ENCODE measurements around the gene BARX2.

The BARX2 gene

GRCh38 chr11:129440028-129440713 is 64.5 kb downstream of the BARX2 start:
- DNase-seq (ENCODE audit: low read depth), result no peak

- DNase-seq (ENCODE audit: low read depth), result no peak
These were observed 66.5 kb downstream of the BARX2 start for GRCh38 chr11:129442171-129442570.

- DNase-seq (ENCODE audit: low read depth), result no peak
These were observed 67.6 kb downstream of the BARX2 start for GRCh38 chr11:129443276-129443675.

GRCh38 chr11:129444274-129444673 is 68.6 kb downstream of the BARX2 start:
- no peak for DNase-seq (ENCODE audit: low read depth)

- DNase-seq (ENCODE audit: low read depth), result no peak
These were observed 69.6 kb downstream of the BARX2 start for GRCh38 chr11:129445226-129445625.

GRCh38 chr11:129446572-129446971 is 70.9 kb downstream of the BARX2 start:
- DNase-seq (ENCODE audit: low read depth), result no peak

- no peak for DNase-seq (ENCODE audit: low read depth)
These were observed 72.1 kb downstream of the BARX2 start for GRCh38 chr11:129447654-129448239.

GRCh38 chr11:129451524-129451923 is 75.9 kb downstream of the BARX2 start:
- DNase-seq (ENCODE audit: low read depth), result no peak

- no peak for DNase-seq (ENCODE audit: low read depth)
These were observed 77.7 kb downstream of the BARX2 start for GRCh38 chr11:129453293-129453721.

GRCh38 chr11:129455101-129455500 is 79.5 kb downstream of the BARX2 start:
- DNase-seq (ENCODE audit: low read depth), result no peak

GRCh38 chr11:129455756-129456655 is 80.4 kb downstream of the BARX2 start:
- DNase-seq (ENCODE audit: low read depth), result no peak

GRCh38 chr11:129457321-129457720 is 81.7 kb downstream of the BARX2 start:
- DNase-seq (ENCODE audit: low read depth), result no peak

- DNase-seq (ENCODE audit: low read depth), result no peak
These were observed 82.6 kb downstream of the BARX2 start for GRCh38 chr11:129458278-129458677.

GRCh38 chr11:129458756-129459535 is 83.3 kb downstream of the BARX2 start:
- DNase-seq (ENCODE audit: low read depth), result no peak

- no peak for DNase-seq (ENCODE audit: low read depth)
These were observed 85.1 kb downstream of the BARX2 start for GRCh38 chr11:129460714-129461113.

- DNase-seq (ENCODE audit: low read depth), result no peak
These were observed 108.4 kb downstream of the BARX2 start for GRCh38 chr11:129484068-129484467.

GRCh38 chr11:129489249-129489648 is 113.6 kb downstream of the BARX2 start:
- no peak for DNase-seq (ENCODE audit: low read depth)

- no peak for DNase-seq (ENCODE audit: low read depth)
These were observed 114.4 kb downstream of the BARX2 start for GRCh38 chr11:129490004-129490403.

- DNase-seq (ENCODE audit: low read depth), result no peak
These were observed 118.1 kb downstream of the BARX2 start for GRCh38 chr11:129493746-129494145.

All from activated T-cell treated with anti-CD3 and anti-CD28 coated beads for 1 hour (primary cell).